Measurements from ENCODE around the gene CCDC88B.
A peak's percentile ranks its signal among the peaks of the same experiment; 100 is the strongest.

The CCDC88B gene

DNA sequence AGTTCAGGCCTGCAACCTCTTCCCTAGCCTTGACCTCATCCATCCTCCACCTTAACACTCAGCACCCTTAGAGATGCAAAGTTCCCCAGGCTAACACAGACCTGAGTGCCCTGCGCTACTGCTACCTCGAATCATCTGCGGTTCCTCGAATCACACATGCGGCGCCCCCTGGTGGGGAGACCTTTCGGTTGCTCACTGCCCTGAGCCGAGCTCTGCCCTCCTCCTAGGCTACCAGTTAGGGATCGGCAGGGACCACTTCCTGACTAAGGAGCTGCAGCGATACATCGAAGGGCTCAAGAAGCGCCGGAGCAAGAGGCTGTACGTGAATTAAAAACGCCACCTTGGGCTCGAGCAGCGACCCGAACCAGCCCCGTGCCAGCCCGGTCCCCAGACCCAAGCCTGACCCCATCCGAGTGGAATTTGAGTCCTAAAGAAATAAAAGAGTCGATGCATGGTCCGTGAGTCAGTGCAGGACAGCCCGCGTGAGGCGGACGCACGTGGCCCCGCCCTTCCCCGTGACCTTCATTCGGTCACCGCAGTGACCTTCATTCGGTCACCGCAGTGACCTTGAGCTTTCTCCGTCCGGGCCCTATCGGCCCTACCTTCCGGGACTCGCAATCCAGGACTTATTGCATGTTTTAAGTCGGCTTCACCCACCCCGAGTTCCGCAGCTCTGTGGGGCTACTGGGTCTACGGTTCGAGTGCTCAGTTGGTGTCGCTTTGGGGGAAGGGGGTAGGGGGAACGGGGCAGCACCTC lies 35.5 kb upstream of the CCDC88B start:
- Histone ChIP-seq H3F3A (ENCODE audit: insufficient read depth) (peaks cover 4% of the 10 kb centered on the region; the same call in 1 of the 2 replicates), H3K36me3 (ENCODE audit: low read length) (no peaks in the 10 kb centered on the region), H3K27me3 (ENCODE audit: low read length) (no peaks in the 10 kb centered on the region), H3K9ac (ENCODE audit: low read length) (peak overlapping the region; percentile 89), H2AFZ (ENCODE audit: low read depth, low read length, severe bottlenecking) (peak overlapping the region; percentile 45), H4K20me1 (ENCODE audit: low read depth, low read length) (no peaks in the 10 kb centered on the region), H3K9me3 (ENCODE audit: insufficient read depth, low read length) (no peaks in the 10 kb centered on the region), H3K79me2 (ENCODE audit: insufficient read depth, low read length) (peaks cover 28% of the 10 kb centered on the region), H3K4me3 (ENCODE audit: insufficient read depth, low read length, poor library complexity, severe bottlenecking) (peak overlapping the region; percentile 67), H3K9me2 (replicated peaks; ENCODE audit: insufficient read depth, low read length) (no peaks in the 10 kb centered on the region), H3K27ac (ENCODE audit: low read depth, low read length) (peak overlapping the region; percentile 95), H3K4me2 (ENCODE audit: low read depth, low read length, poor library complexity, severe bottlenecking) (peak overlapping the region; percentile 74)
- no peak for TF ChIP-seq EZH2phosphoT487 (conservative IDR thresholded peaks at IDR 0.05; ENCODE audit: low read length)
- TF ChIP-seq, protein P1, sequence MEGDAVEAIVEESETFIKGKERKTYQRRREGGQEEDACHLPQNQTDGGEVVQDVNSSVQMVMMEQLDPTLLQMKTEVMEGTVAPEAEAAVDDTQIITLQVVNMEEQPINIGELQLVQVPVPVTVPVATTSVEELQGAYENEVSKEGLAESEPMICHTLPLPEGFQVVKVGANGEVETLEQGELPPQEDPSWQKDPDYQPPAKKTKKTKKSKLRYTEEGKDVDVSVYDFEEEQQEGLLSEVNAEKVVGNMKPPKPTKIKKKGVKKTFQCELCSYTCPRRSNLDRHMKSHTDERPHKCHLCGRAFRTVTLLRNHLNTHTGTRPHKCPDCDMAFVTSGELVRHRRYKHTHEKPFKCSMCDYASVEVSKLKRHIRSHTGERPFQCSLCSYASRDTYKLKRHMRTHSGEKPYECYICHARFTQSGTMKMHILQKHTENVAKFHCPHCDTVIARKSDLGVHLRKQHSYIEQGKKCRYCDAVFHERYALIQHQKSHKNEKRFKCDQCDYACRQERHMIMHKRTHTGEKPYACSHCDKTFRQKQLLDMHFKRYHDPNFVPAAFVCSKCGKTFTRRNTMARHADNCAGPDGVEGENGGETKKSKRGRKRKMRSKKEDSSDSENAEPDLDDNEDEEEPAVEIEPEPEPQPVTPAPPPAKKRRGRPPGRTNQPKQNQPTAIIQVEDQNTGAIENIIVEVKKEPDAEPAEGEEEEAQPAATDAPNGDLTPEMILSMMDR (IDR thresholded peaks at IDR 0.05; ENCODE audit: insufficient read depth, low read length, poor library complexity, severe bottlenecking): peak; percentile 100

DNA sequence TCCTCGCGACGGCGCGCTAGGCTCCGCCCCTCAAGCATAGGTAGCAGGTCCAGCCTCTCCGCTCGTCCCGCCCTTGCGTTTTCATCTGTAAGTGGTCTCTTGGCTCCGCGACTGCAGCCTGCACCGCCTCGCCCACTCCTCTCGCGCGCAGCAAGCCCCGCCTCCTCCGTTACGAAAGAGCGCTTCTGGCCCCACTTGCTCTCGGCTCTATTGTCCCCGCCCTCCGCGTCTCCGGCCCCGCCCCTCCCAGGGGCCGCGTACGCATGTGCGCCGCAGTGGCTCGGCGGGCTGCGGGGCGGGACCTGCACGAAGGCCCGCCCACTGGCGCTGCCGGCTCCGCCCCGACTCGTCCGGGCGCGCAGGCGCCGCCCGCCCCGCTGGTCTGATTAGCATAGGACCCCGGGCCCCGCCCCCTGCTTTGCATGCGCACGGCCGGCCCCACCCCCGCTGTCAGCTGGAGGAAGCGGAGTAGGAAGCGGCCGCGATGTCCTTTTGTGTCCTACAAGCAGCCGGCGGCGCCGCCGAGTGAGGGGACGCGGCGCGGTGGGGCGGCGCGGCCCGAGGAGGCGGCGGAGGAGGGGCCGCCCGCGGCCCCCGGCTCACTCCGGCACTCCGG lies 34.8 kb upstream of the CCDC88B start, which contains the start of gene ESRRA:
TSS of gene ESRRA (plus strand) at position 450 of the 616 bp plus-strand sequence. CDS start 1,656 bp downstream, outside the sequence.
- Histone ChIP-seq H3F3A (ENCODE audit: insufficient read depth) (peaks cover 4% of the 10 kb centered on the region; the same call in 1 of the 2 replicates), H3K27ac (ENCODE audit: low read depth, low read length) (peak within 1 kb of the TSS; percentile 95), H3K9ac (ENCODE audit: low read length) (peak within 1 kb of the TSS; percentile 95), H3K4me3 (ENCODE audit: insufficient read depth, low read length, poor library complexity, severe bottlenecking) (peak within 1 kb of the TSS; percentile 97), H3K4me2 (ENCODE audit: low read depth, low read length, poor library complexity, severe bottlenecking) (peak within 1 kb of the TSS; percentile 74), H2AFZ (ENCODE audit: low read depth, low read length, severe bottlenecking) (peak within 1 kb of the TSS; percentile 45), H4K20me1 (ENCODE audit: low read depth, low read length) (no peaks in the 10 kb centered on the region), H3K9me3 (ENCODE audit: insufficient read depth, low read length) (no peaks in the 10 kb centered on the region), H3K27me3 (ENCODE audit: low read length) (no peaks in the 10 kb centered on the region), H3K9me2 (replicated peaks; ENCODE audit: insufficient read depth, low read length) (no peaks in the 10 kb centered on the region), H3K36me3 (ENCODE audit: low read length) (no peaks in the 10 kb centered on the region), H3K79me2 (ENCODE audit: insufficient read depth, low read length) (peaks cover 33% of the 10 kb centered on the region)
- TF ChIP-seq, protein P1 (IDR thresholded peaks at IDR 0.05; ENCODE audit: insufficient read depth, low read length, poor library complexity, severe bottlenecking): no peak
- no peak for TF ChIP-seq EZH2phosphoT487 (conservative IDR thresholded peaks at IDR 0.05; ENCODE audit: low read length)

DNA sequence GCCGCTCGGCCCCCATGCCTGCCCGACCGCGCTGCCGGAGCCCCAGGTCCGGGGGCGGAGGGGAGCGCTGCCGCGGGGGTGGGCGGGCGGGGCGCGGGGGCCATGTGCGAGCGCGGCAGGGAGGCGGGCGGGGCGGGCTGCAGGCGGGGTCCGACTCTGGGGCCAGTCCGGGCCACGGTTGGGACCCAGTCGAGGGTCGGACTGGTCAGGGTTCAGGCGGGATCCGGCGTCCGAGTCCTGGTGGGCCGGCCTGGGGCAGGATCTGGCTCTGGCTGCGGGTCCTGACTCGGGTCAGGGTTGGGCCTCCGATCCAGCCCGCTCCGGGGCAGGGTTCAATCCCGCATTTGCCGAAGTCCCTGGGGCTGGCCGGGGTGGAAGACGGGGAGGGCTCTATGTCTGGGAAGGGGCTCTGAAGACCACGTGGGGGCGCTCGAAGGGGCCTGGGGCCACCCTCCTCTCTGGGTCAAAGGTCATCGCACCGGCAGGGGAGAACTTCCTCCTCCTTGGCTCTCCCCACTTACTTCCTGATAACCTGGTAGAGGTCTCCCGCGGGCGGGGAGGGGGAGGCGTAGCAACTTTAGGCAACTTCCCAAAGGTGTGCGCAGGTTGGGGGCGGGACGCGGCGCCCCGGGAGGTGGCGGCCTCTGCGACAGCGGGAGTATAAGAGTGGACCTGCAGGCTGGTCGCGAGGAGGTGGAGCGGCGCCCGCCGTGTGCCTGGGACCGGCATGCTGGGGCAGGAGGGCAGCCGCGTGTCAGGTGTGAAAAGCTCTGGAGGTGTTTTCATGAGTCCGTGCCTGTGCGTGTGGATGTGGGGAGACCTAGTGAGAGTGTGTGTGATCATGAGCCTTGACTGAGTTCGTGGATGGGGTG lies 34.1 kb upstream of the CCDC88B start:
- TF ChIP-seq EZH2phosphoT487 (conservative IDR thresholded peaks at IDR 0.05; ENCODE audit: low read length): no peak
- TF ChIP-seq, protein P1 (IDR thresholded peaks at IDR 0.05; ENCODE audit: insufficient read depth, low read length, poor library complexity, severe bottlenecking): peak; percentile 50
- Histone ChIP-seq H3F3A (ENCODE audit: insufficient read depth) (peaks cover 4% of the 10 kb centered on the region; the same call in 1 of the 2 replicates), H3K36me3 (ENCODE audit: low read length) (no peaks in the 10 kb centered on the region), H3K9me3 (ENCODE audit: insufficient read depth, low read length) (no peaks in the 10 kb centered on the region), H3K9me2 (replicated peaks; ENCODE audit: insufficient read depth, low read length) (no peaks in the 10 kb centered on the region), H3K79me2 (ENCODE audit: insufficient read depth, low read length) (peaks cover 39% of the 10 kb centered on the region), H4K20me1 (ENCODE audit: low read depth, low read length) (no peaks in the 10 kb centered on the region), H3K4me3 (ENCODE audit: insufficient read depth, low read length, poor library complexity, severe bottlenecking) (peak overlapping the region; percentile 97), H3K4me2 (ENCODE audit: low read depth, low read length, poor library complexity, severe bottlenecking) (peak overlapping the region; percentile 69), H3K27ac (ENCODE audit: low read depth, low read length) (peak overlapping the region; percentile 66), H3K27me3 (ENCODE audit: low read length) (no peaks in the 10 kb centered on the region), H2AFZ (ENCODE audit: low read depth, low read length, severe bottlenecking) (peak overlapping the region; percentile 38), H3K9ac (ENCODE audit: low read length) (peak overlapping the region; percentile 95)

All from SU-DHL-6 (cell line).